ENCODE results near the gene TNIK.

DNA sequence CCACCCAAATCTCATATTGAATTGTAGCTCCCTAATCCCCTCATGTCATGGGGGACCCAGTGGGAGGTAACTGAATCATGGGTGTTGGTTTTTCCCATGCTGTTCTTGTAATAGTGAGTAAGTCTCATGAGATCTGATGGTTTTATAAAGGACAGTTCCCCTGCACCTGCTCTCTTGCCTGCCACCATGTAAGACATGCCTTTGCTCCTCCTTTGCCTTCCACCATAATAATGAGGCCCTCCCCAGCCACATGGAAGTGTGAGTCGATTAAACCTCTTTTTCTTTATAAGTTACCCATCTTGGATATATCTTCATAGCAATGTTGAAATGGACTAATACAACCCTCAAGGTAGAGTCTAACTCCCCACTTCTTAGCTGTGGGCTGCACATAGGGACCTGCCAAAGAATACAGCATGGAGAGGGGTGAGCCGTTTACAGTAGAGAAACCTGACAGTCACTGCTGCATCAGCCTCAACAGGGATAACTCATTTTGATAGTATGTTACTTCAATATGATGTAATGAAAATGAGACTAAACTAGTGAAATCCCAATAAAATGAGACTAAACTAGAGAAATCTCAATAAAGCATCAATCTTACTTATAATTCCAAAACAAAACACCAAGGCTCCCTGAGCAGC is 117.3 kb downstream of the TNIK start:
- no peak for TF ChIP-seq POLR2AphosphoS5 (IDR thresholded peaks at IDR 0.05; ENCODE audit: low read depth, low read length)
- TF ChIP-seq FOSL2 (IDR thresholded peaks at IDR 0.05; ENCODE audit: borderline replicate concordance, low read depth), result no peak
- no peak for TF ChIP-seq RCOR1 (IDR thresholded peaks at IDR 0.05; ENCODE audit: low read length)
- TF ChIP-seq, protein P1, sequence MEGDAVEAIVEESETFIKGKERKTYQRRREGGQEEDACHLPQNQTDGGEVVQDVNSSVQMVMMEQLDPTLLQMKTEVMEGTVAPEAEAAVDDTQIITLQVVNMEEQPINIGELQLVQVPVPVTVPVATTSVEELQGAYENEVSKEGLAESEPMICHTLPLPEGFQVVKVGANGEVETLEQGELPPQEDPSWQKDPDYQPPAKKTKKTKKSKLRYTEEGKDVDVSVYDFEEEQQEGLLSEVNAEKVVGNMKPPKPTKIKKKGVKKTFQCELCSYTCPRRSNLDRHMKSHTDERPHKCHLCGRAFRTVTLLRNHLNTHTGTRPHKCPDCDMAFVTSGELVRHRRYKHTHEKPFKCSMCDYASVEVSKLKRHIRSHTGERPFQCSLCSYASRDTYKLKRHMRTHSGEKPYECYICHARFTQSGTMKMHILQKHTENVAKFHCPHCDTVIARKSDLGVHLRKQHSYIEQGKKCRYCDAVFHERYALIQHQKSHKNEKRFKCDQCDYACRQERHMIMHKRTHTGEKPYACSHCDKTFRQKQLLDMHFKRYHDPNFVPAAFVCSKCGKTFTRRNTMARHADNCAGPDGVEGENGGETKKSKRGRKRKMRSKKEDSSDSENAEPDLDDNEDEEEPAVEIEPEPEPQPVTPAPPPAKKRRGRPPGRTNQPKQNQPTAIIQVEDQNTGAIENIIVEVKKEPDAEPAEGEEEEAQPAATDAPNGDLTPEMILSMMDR (IDR thresholded peaks at IDR 0.05), result no peak
- TF ChIP-seq, protein P2, sequence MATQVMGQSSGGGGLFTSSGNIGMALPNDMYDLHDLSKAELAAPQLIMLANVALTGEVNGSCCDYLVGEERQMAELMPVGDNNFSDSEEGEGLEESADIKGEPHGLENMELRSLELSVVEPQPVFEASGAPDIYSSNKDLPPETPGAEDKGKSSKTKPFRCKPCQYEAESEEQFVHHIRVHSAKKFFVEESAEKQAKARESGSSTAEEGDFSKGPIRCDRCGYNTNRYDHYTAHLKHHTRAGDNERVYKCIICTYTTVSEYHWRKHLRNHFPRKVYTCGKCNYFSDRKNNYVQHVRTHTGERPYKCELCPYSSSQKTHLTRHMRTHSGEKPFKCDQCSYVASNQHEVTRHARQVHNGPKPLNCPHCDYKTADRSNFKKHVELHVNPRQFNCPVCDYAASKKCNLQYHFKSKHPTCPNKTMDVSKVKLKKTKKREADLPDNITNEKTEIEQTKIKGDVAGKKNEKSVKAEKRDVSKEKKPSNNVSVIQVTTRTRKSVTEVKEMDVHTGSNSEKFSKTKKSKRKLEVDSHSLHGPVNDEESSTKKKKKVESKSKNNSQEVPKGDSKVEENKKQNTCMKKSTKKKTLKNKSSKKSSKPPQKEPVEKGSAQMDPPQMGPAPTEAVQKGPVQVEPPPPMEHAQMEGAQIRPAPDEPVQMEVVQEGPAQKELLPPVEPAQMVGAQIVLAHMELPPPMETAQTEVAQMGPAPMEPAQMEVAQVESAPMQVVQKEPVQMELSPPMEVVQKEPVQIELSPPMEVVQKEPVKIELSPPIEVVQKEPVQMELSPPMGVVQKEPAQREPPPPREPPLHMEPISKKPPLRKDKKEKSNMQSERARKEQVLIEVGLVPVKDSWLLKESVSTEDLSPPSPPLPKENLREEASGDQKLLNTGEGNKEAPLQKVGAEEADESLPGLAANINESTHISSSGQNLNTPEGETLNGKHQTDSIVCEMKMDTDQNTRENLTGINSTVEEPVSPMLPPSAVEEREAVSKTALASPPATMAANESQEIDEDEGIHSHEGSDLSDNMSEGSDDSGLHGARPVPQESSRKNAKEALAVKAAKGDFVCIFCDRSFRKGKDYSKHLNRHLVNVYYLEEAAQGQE (IDR thresholded peaks at IDR 0.05; ENCODE audit: low read depth, low read length), result no peak
- no peak for TF ChIP-seq EP300 (IDR thresholded peaks at IDR 0.05; ENCODE audit: borderline replicate concordance in 1 of 2, low read depth in 1 of 2, low read length in 1 of 2)
- TF ChIP-seq GABPA (IDR thresholded peaks at IDR 0.05; ENCODE audit: low read depth), result no peak
